ENCODE results near the gene PCBP3.
A peak's percentile ranks its signal among the peaks of the same experiment; 100 is the strongest.
"Not testable (repeated sequence)": the region's sequence is repeated elsewhere in the genome, so short reads cannot be mapped to it uniquely, and the experiment has no call there.

Gene PCBP3

DNA sequence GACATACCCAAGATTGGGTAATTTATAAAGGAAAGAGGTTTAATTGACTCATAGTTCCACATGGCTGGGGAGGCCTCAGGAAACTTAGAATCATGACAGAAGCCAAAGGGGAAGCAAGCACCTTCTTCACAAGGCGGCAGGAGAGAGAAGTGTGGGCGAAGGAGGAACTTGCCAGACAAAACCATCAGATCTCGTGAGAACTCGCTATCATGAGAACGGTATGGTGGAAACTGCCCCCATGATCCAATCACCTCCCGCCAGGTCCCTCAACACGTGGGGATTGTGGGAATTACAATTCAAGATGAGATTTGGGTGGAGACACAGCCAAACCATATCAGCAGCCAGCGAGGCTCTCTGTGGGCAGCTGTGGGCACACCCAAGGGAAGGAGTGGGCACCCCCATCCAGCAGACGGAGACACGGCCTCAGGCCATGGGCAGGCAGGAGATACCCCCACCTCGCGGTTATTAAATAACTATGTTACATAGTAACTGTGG, 189.3 kb downstream of the PCBP3 start:
- DNase-seq, result not testable (repeated sequence)

DNA sequence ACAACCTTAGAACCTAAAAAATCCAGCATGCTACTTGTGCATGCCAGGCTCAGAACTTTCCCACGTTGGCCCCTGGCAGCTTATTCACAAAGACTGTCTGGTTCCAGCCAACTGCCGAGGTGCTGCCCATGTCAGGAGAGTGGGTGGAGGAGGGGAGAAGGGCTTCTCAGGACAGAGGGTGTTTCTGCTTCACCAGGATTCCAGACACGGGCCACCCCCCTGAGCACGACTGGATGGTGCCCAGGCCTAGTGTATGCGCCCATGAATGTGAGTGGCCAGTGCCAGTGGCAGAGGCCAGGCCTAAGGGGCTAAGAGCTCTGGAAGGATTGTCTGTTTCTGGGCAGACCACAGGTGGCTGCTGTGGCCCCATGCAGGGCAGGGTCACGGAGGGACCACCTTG, 189.9 kb downstream of the PCBP3 start:
- no peak for DNase-seq

DNA sequence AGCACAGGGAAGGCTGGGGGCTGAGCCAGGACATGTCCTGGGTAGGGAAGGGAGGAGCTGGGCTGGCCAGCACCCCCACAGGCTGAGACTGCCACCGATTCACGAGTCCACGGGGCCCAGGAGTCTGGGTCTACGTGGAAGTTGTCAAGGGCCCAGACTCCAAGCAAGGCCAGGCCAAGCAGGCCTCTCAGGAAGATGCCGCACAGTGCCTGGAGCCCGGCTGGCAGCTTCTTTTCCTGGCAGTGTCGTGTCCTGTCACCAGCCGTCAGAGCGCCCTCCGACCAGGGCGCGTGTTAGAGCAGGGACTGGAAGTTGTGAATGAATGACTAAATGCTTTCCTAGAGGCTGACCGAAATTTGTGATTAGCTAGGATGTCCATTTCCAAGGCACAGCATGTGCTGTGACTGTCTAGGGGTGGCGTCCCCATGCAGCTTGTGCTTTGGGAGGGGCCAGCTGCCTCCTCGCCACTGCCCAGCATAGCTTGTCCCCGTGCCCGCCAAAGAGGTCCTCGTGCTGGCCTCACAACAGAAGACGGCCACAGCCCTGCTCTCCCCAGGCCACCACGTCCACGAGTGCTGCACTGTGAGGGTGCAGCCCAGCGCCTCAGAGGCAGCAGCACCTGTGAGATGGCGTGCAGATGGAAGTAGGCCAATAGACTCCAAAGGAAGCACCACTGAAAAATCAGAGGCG, 190.6 kb downstream of the PCBP3 start:
- no peak for DNase-seq

DNA sequence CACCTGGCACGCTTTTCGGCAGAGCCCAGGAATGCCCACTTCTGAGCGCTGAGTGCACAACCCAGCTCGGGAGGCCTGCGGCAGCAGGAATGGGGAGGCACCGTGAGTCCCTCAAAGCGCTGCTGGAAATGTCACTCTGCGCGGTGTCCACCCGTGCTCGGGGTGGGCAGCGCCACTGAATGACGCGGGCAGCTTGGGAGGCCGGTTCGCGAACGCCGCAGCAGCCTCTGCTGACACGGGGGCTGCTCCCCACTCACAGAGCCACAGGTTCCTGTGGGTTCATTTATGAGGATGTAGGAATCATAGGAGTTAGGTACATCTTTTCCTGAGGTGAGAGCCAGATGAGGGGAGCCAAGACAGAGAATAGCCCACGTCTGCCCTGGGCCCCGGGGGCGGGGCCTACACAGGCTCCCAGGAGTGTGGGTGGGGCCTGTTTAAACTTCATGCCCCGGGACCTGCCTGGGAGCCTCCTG, 191.3 kb downstream of the PCBP3 start:
- no peak for DNase-seq

DNA sequence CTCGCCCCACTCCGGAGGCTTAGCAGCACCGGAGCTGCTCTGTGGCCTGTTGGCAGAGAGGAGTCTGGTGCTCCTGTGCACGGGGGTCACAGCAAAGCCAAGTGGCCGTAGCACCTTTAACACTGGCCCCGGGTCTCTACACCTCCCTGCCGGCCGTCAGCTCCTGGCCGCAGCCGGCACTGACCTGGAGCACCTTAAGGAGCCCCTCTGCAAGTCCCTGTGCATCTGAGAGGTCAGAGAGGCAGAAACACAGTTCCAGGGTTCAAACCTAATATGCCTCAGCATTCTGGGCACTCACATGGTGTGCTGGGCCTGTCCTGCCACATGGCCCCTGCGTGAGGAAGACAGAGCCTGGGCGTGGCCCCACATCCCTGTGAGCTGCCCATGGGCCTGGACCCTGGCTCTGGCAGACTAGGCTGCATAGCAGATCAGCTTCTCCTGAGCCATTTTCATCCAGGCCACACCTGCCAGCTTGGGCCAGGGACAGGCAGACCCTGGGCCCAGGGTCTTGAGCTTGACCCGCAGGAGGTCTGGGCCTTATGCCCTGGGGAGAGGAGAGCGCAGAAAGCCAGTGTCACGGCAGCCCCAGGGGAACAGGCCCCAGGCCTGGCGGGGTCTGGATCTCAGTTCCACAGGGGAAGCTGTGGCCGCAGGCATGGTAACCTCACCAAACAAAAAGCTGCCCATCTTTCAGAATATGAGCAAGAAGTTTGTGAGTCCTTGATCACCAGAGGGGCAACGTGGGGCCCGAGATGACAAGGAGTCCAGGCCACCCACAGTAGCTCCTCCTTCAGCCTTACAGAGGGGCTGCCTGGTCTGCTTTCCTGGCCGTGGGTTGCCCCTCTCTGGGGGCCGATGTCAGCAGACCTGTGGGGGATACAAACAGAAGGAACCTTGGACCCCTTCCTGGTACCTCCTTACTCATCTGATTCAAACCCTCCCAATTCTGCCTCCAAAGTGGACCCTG, 192.1 kb downstream of the PCBP3 start:
- DNase-seq, result no peak

DNA sequence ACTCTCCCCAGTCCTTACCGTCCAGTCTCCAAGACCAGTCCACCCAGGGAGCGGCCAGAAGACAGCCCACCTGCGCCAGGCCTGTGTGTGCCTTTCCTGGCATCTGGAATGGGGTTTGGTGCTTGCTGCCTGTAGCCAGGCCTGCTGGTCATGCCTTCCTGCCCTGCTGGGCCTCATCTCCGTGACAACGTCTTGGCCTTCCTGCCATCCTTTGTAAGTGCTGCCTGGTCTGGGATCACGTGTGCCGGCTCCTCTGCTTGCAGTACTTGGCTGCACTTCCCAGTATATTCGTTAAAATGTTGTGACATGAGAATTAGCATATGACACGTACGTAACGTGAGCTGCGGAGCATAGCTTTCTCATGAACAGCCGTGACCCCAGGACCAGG, 192.7 kb downstream of the PCBP3 start:
- DNase-seq, result no peak

DNA sequence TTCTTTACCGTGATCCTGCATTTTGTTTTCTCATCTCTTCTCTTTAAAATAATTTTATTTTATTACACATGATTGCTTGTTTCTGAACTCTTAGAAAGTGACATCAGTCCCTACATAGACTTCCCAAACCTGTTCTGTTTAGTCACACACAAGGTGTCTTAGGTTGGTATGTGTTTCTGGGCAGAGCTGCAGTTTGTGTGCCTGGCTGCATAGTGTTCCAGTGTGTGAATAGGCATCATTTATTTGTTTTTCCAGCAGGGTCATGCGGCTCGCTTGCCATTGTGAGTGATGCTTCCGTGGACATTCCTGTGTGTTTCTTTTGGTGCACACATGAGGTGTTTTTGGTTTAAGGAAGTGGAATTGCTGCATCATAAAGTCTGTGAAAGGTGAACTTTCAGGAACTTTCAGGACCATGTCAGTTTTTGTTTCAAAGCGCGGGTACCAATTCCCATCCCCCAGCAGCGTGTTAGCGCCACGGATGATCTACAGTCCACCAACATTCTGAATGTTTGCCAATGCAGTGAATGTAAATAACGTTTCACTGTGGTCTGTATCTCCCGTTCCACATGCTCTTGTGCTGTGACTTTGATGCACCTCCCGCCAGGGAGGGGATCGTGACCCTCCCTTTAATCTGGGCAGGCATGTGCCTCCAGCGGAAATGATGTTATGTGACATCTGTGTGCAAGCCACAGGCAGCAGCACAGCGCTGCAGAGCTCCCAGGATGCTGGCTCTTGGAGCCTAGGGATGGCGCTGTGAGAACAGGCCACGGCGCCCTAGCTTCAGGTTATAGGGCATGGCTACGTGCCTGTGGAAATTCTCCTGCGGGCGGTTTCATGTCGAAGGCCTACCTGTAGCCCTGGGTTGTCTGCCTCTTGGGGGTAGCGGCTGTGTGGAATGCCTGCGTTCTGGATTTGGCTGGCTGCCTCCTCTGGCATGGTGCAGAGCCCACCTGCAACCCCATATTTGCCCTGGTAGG, 193.5 kb downstream of the PCBP3 start:
- no peak for DNase-seq

DNA sequence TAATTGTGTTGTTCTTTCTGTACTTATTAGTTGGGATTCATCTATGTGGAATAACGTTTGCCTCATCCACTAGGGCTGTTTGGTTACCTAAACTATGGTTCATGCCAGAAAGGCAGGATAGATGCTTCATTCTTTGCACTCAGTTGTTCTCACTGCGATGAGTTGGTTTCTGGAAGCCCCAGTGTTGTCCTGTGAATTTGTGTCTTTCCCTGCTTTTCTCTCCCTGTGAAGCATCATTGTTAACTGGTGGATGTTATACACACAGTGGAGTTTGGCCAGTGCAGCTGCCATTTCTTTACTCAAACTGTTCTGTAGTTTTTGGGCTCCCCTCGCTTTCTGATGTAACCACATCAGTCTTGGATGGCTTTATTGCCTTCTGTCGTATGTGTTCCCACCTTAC, 194.4 kb downstream of the PCBP3 start:
- no peak for DNase-seq

DNA sequence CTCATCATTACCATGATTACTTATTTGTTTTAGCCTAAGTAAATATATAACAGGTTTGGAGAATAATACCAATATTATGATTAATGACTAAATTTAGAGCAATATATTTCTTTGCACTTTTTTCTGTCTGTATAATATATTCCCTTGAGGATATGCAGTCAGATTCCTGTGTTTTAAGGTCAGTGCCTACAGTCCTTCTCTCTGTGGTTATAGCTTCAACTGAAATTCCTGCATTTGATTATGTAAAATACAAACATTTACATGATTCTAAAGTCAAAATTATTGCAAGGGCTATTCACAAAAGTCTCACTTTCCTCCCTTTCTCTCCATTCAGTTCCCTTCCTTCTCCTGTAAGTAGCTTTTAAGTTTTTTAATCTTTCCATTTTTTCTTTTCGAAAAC, 195.1 kb downstream of the PCBP3 start:
- no peak for DNase-seq

DNA sequence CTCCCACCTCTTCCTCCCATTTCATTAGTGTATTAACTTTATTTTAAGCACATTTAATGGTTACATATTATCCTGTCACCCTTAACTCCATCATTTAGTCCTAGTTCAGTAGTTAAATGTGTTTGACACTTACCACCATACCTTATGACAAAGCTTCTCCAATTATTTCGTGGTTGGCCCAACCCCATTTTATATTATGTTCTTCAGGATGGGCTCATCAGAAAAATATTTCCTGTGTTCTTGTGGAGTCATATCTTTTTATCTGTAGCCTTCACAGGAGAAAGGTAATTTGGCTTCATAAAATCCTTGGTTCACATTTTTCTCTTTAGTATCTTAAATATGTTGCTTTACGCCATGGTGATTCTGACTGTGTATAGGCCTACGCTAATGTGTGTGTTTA, 195.7 kb downstream of the PCBP3 start:
- no peak for DNase-seq

DNA sequence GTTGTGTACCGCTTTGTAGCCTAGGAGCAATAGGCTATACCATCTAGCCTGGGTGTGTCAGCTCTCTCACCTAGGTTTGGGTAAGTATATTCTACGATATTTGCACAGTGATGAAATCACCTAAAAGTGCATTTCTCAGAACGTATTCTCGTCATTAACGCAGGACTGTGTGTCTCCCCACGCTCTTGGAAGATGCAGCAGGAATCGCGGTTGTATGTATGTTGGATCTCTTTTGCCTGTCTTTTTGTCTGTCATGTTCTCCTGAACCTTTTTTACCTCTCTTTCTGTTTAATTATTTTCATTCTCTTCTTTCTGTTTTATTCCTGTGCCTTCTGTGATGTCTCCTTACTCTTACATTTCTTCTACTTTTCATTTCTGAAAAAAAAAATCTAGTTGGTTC, 197.5 kb downstream of the PCBP3 start:
- no peak for DNase-seq

DNA sequence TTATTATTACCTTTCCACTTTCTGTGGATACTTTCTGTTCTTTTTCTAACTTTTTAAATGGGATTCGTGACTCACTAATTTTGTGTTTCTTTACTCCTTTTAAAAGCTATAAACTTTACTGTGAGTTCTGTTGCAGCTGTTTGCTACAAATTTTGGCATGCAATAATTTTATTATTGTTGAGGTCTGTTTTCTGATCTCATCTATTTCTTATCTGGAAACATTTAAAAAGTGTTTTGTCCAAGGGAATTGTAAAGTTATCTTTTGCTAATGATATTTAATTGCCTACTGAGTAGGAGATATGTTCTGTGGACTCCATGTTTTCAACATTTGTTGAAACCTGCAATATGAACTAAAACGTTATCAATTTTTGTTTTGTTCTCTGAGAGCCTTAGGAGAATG, 199.9 kb downstream of the PCBP3 start:
- no peak for DNase-seq

DNA sequence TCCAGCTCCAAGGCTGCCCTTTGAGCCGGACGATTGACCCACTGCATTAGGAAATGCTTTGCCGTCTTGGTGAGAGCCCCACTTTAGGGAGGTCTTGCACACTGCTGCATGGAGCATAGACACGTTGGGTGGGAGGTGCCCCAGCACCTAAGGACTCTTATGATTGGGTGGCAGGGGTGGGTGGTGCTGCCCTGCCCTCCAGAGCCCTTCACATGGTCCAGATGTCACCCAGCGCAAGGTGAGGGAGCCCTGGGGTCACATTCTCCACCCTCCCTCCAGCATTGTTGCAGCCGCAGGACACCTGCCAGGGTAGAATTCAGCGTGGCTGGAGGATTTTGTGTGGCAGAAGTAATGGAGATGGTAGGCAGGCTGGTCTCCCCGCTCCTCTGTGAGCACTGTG, 200.7 kb downstream of the PCBP3 start:
- no peak for DNase-seq

DNA sequence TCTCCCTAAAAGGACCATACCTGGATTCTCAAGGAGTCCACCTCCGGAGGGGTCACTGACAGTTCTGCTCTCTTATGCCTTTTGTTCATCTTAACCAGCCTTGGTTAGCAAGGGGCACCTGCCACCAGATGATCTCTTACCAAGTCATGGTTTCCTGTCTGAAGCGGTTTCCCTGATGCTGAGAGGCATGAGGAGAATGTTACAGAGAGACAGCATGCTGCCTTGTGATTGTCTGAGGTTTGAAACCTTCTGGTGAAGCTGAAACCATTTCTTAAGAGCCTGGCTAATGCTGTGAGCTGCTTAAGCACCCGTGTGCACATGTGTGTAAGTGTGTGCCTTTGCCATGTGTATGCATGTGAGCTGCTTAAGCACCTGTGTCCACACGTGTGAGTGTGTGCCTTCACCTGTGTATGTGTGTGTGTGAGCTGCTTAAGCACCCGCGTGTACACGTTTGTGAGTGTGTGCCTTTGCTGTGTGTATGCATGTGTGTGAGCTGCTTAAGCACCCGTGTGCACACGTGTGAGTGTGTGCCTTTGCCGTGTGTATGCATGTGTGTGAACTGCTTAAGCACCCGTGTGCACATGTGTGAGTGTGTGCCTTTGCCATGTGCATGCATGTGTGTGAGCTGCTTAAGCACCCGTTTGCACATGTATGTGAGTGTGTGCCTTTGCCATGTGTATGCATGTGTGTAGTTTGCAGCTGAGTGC, 201.7 kb downstream of the PCBP3 start:
- DNase-seq, result no peak

DNA sequence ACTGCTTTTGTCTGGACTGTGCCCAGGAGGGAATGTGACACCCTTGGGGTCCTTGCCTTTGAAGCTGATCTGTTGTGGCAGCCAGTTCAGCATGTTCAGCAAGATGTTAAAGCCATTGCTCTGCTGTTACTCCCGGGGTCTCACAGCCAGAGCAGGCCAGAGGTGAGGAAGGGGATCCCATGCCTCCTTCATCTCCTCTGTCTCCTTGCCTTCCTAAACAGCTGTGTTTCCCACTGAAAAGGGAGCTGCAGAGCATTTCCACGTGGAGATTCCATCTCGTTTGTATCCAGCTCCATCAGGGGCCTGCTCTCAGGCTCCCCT, 202.2 kb downstream of the PCBP3 start:
- DNase-seq, result no peak

DNA sequence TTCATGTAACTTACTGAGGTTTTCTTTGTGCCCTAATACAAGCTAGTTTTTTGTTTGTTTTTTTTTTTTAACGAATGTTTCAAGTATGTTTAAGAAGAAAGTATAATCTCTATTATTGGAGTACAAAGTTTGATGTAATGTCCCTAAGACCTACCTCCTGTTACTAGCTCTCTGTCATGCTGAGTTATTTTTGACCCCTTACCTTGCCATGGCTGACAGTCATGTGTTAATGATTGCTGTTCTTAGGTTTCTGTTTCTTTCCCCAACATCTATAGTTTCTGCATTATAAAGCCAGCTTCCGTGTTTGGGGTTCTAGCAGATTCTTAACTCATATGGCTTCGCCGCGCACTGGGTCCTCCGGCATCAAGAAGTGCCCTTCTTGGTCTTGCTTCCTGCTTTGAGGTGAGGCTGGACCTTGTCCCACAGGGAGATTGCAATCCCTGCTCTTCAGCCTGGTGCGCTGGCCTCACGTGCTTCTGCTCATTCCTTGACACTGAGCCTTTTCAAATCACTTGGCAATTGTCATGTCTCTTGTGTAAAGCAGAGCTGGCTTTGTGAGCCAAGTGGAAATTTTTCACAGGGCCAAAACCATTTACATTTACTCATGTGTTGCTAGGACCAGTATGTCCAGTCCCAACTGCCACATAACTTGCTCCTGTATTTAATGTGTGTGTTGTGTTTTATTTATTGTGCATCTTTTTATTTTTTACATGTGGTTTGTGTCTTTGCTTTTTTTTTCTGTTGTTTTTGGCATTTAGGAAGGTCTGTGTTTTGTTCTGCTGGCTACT, 203.0 kb downstream of the PCBP3 start:
- DNase-seq, result peak; percentile 69 to 80

DNA sequence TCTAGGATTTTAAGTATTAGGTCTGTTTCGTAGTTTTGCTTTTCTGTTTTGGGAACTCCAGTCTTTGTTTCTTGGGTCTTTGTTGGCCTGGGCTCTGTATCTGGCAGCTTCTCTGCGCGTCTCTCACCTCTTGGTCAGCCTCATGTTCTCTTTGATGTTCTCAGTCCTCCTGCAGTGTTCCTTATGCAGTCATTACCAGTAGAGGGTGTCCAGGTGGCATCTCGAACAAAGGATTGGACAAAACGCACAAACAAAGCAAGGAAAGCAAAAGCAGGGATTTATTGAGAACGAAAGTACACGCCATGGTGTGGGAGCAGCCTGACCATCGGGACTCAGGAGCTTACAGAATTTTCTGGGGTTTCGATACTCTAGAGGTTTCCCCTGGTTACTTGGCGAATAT, 204.3 kb downstream of the PCBP3 start:
- DNase-seq, result peak; percentile 16 to 73

DNA sequence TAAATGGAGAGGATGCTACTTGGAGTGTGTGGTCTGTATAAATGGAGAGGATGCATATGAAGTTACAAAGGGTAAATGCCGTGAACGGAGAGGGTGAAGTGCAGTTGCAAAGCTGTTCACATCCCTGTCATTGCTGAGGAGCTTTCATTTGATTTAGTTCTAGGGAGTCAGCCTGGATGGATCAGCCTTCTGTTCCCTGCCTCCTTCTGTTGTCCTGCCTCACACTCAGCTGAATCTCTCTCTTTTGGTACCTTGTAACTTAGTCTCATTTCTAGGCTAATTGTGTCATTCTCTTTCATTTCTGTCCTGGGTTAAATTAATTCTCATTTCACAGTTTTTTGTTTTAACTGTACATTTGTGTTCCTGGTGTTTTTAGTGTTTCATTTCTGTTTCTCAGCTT, 204.8 kb downstream of the PCBP3 start:
- no peak for DNase-seq

DNA sequence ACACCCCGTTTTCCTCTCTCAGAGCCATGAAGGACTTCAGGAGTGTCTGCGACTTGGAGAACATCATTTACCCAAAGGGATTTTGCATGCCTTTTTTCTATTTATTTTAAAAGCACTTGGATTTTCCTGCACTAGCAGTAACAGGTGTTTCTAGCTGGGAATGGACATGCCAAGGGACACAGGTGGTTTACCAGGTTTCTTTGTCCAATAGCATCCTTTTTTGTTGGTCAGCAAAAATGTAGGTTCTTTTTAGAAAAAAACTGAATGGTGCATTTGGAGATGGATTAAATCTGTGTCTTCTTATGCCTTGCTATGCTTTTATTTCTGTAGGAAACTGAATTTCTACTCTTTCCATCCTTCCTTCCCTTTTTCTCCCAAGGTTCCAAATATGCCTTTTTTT, 205.3 kb downstream of the PCBP3 start:
- DNase-seq, result no peak

DNA sequence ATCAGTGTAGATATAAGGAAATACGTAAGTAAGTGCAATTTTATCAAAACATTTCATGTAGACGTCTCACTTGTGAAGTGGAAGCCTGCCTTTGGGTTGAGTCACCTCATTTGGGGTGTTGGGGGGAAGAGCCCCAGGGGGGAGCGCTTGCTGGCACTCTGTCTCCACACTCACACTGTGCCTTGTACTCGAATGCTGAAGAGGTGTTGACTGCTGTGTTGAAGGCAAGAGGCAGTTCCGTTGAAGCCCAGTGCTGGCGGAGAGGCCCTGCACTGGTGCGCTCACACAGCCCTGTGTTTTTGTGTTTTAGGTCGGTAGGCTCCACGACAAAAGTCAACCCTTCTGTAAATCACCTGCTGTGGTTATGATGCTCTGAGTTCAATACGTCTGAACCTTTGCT, 206.1 kb downstream of the PCBP3 start:
- DNase-seq, result no peak

DNA sequence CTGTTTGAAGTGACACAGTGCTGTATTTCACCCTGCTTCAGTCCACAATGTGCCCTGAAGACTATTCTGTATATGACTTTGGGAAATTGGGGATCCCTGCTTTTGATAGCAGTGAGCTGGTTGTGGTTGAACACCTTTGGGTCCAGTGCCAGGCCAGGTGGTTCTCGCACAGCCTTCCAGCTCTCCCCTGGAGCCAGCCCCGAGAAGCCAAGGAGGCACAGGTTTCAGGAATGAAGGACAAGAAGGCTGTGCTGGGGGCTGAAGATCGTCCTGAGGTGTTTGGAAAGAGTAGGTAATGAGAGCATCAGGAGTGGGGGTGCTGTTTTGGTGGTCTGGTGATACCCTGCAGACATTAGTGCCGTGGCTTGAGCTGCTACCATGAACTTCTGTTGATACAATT, 206.7 kb downstream of the PCBP3 start:
- no peak for DNase-seq

Measured in cerebellar nuclear complex (tissue), 1 donor.